Fibroblast of the conjunctiva (primary cell): ENCODE data around the gene CEP170B.
"Not testable (repeated sequence)": the region's sequence is repeated elsewhere in the genome, so short reads cannot be mapped to it uniquely, and the experiment has no call there.

ENCODE experiments used
- DNase-seq: peaks from one replicate; pipeline ENCODE4 v3.0.0-alpha.2; 2010; ENCODE audit warnings: low read depth

The CEP170B gene

GRCh38 chr14:104879201-104879982 is 14.3 kb downstream of the CEP170B start:
- no peak for DNase-seq

DNA sequence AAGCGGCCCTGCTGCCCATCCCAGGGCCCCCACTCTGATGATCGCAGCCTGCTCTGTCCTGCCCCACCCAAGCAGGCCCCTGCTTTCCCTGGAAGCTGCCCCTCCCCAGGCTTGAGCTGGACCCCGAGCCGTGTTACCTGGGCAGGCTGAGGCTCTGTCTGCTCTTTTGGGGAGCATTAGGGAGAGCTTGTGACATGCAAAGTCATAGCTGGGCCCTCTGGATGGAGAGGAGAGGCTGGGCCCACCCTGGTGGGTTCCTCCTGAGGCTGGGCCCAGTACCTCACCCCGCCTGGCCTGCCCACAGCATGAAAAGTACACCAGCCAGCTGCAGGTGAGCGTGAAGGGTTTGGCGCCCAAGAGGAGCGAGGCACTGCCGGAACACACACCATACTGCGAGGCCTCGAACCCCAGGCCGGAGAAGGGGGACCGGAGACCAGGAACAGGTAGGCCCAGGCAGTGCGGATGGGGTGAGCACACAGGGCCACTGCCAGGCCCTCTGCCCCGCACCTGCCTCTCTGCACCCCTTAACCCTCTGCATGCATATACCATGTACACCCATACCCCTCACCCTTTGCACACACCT is 15.0 kb downstream of the CEP170B start:
- no peak for DNase-seq

GRCh38 chr14:104880584-104881210 is 15.6 kb downstream of the CEP170B start:
- no peak for DNase-seq

- no peak for DNase-seq
Measured at GRCh38 chr14:104881369-104881979, 16.4 kb downstream of the CEP170B start.

DNA sequence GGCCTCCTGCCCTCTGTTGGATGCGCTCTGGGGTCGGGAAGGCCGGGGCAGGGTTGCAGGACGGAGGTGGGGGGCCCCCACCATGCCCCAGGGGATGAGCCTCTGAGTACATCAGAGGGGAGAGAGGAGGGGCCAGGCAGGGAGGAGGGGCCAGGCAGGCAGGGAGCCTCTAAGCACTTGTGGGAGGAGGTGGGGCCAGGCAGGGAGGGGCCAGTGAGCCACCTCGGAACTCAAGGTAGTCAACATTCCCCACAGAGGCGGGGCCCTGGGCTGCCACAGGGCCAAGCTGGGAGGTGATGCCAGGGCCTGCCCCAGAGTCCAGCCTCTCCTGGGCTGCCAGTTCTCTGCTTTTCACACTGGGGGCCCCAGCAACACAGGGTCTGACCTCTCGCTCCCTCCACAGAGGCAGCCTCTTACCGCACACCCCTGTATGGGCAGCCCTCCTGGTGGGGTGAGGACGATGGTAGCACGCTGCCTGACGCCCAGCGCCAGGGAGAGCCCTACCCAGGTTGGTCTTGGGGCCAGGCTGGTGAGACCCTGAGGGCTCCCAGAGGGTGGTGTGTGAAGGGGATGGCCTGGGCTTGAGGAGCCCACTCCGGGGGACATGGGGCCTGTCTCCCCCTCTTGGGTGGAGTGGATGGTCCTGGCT is 17.4 kb downstream of the CEP170B start:
- no peak for DNase-seq

GRCh38 chr14:104882991-104883660 is 18.1 kb downstream of the CEP170B start:
- DNase-seq: no peak

- no peak for DNase-seq
Measured at GRCh38 chr14:104883681-104884361, 18.8 kb downstream of the CEP170B start.

DNA sequence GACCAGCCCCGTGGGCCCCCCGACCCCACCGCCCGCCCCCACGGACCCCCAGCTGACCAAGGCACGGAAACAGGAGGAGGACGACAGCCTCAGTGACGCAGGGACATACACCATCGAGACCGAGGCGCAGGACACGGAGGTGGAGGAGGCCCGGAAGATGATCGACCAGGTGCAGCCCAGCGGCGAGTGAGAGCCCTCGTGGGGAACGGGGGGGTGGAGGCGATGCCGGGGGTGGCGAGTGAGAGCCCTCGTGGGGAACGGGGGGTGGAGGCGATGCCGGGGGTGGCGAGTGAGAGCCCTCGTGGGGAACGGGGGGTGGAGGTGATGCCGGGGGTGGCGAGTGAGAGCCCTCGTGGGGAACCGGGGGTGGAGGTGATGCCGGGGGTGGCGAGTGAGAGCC is 19.3 kb downstream of the CEP170B start:
- not testable (repeated sequence) for DNase-seq

DNA sequence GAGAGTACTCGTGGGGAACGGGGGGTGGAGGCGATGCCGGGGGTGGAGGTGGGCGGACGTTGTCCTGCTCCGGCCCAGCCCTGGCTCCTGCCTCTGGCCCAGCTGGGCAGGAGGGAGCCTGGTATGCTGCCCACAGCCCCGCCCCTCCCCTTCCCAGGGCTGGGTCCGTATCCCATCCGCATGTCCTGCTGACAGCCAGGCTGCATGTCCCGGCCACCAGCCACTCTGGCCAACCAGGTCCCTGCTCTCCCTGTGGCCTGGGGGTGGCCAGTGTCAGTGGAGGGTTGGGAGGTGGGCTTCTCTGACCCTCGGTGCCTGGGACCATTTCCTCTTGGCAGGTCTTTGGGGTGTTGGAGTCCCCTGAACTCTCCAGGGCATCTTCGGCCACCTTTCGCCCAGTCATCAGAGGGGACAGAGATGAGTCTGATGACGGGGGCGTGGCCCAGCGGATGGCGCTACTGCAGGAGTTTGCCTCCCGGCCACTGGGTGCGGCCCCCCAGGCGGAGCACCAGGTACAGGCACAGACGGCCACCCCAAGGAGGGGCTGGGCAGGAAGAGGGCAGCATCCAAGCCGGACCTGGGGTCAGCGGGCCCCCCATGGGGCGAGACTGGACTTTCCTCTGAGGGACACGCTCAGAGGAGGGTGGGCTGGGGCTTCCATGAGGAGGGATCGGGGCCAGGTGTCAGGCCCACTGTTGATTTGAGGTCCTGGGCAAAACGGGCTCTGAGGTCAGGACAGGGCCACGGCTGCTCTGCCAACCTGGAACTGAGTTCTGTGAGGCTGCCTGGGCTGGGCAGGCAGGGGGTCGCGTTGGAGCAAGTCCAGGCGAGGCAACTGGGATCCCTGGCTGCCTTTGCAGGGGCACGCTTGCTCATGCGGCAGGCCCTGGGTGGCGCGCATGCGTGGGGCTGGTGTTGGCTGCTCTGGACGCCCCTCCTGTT is 20.2 kb downstream of the CEP170B start:
- no peak for DNase-seq

DNA sequence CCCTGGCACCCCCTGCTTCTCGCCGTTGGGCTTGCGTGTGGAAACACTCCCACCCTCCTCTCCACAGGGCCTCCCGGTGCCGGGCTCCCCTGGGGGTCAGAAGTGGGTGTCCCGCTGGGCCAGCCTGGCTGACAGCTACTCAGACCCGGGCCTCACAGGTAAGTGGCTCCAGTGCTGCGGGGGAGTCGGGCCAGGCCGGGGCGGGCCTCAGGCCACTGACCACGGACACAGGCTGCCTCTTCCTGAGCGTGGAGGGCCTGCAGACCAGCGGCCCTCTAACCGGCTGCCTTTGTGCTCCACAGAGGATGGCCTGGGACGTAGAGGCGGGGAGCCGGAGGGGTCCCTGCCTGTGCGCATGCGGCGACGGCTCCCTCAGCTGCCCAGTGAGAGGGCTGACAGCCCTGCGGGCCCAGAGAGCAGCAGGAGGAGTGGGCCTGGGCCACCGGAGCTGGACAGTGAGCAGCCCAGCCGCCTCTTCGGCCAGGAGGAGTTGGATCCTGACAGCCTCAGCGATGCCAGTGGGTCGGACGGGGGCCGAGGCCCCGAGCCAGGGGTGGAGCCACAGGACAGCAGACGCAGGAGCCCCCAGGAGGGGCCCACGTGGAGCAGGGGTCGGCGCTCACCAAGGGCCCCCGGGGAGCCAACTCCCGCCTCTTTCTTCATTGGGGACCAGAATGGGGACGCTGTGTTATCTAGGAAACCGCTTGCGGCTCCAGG is 21.1 kb downstream of the CEP170B start:
- no peak for DNase-seq

DNA sequence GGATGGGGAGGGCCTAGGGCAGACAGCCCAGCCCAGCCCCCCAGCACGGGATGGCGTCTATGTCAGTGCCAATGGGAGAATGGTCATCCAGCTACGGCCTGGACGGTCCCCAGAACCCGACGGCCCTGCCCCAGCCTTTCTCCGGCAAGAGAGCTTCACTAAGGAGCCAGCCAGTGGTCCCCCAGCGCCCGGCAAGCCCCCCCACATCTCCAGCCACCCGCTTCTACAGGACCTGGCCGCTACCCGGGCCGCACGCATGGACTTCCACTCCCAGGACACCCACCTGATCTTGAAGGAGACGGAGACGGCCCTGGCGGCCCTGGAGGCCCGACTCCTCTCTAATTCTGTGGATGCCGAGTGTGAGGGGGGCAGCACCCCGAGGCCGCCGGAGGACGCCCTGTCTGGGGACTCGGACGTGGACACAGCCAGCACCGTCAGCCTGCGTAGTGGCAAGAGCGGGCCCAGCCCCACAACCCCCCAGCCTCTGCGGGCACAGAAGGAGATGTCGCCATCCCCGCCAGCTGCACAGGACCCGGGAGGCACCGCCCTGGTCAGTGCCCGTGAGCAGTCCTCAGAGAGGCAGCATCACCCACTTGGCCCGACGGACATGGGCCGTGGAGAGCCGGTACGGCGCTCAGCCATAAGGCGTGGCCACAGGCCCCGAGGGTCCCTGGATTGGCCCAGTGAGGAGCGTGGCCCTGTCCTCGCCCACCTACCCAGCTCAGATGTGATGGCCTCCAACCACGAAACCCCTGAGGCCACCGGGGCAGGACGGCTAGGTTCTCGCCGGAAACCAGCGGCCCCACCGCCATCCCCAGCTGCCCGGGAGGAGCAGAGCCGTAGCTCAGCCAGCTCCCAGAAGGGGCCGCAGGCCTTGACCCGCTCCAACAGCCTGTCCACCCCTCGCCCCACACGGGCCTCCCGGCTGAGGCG is 21.9 kb downstream of the CEP170B start:
- DNase-seq: no peak

DNA sequence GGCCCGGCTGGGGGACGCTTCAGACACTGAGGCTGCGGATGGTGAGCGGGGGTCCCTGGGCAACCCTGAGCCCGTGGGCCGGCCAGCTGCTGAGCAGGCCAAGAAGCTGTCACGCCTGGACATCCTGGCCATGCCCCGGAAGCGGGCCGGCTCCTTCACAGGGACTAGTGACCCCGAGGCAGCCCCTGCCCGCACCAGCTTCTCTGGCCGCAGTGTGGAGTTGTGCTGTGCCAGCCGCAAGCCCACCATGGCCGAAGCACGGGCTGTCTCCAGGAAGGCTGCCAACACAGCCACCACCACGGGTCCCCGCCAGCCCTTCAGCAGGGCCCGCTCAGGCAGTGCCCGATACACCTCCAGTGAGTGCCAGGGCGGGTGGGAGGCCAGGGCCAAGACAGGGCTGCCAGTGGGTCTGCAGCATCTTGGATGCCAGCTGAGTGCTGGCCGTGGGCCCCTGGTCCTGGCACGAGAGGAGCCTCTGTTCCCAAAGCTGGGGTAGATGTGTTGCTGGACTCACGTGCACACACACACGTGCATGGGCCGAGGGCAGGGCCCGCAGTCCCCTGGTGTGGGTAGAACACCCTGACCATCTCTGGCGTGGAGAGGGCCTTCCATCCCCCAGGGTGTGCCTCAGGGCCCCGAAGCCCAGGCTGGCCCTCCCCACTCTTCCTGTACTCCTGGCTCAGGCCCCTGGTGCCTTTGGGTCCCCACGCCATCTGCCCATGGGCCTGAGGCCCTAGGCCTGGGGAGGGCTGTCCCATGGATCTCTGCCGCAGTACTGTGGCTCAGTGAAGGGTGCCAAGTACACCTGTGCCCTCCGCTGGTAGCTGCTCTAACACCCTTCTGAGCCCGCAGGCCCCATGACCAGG is 22.8 kb downstream of the CEP170B start:
- no peak for DNase-seq

DNA sequence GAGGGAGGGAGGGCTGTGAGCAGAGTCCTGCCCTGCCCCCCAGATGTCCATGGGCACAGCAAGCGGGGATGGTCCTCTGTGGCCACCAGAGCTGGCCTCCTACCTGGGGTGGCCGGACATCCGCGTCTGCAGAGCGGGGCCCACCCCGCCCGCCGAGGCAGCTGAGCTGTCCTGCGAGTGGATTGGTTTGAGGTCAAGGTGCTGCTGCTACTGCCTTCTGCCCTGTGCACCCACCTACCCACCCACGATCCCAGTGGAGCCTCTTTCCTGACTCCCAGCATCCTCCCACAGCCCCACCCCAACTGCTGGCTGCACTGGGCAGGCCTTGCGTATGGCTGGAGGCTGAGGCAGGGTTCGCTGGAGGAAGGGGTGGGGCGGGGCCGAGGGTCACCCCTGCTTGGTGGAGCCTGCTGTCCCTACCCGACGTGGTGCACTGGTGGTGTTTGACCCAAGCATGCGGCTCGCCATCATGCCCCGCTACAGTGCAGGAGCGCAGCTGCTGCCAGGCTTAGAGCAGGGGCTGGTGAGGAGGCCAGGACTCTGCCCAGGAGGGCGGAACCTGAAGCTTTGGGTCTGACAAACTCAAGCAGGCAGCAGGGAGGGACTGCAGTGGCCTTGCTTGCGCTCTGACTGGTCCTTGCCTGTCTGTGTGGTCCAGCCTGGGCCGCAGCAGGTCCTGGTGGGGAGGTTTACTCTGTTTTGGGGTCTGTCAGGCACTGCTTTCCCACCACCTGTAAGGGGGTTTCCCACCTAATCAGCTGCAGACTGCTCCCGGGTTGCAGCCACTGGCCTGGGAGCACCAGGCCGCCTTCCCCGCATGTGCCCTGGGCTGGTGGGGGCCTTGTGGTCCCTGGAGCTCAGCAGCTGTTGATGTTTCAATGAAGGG is 23.7 kb downstream of the CEP170B start:
- DNase-seq: no peak

DNA sequence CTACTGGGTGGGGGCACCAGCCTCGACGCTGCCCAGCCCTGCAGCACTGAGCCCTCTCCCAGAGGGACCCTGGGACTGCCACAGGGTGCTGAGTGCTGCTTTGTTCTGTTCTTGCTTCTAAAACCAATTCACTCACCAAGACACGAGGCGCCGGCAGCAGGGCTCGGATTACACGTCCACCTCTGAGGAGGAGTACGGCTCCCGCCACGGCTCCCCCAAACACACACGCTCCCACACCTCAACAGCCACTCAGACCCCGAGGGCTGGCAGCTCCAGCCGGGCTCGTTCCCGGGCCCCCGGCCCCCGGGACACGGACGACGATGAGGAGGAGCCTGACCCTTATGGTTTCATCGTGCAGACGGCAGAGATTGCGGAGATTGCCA is 24.3 kb downstream of the CEP170B start:
- no peak for DNase-seq

- not testable (repeated sequence) for DNase-seq
Measured at GRCh38 chr14:104890292-104890691, 25.2 kb downstream of the CEP170B start.

GRCh38 chr14:104891121-104891551 is 26.1 kb downstream of the CEP170B start:
- DNase-seq: no peak
